ENCODE measurements around the gene PSTPIP1. TPM values are rescaled to one million over a fixed set of nuclear protein-coding genes. Genes with fewer than 3 reads are reported as not detected.

PSTPIP1 gene
- total and polyA plus RNA-seq, 2 of the 8 experiments (the other 6 are each of a cell fraction or from before 2014, with no cell fraction given), result 1.6 to 1.8 TPM

DNA sequence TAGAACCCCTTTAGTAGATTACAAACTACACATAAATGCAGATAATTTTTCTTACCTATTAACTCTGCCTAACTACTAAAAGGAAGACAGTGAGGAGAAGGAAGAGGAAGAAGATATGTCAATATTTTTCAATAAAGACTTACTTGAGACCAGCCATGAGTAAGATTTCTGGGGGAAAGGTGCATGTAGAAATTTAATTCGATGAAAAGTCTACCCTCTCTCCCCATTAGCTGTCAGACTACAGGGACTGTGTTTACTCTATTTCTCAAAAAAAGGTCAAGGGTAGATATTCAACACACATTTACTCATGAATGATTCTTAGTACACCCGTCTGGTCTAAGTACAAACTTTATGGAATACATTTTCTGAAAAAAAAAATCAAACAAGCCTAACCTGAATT is 69.1 kb downstream of the PSTPIP1 start (continued):
- TF ChIP-seq, protein P1, sequence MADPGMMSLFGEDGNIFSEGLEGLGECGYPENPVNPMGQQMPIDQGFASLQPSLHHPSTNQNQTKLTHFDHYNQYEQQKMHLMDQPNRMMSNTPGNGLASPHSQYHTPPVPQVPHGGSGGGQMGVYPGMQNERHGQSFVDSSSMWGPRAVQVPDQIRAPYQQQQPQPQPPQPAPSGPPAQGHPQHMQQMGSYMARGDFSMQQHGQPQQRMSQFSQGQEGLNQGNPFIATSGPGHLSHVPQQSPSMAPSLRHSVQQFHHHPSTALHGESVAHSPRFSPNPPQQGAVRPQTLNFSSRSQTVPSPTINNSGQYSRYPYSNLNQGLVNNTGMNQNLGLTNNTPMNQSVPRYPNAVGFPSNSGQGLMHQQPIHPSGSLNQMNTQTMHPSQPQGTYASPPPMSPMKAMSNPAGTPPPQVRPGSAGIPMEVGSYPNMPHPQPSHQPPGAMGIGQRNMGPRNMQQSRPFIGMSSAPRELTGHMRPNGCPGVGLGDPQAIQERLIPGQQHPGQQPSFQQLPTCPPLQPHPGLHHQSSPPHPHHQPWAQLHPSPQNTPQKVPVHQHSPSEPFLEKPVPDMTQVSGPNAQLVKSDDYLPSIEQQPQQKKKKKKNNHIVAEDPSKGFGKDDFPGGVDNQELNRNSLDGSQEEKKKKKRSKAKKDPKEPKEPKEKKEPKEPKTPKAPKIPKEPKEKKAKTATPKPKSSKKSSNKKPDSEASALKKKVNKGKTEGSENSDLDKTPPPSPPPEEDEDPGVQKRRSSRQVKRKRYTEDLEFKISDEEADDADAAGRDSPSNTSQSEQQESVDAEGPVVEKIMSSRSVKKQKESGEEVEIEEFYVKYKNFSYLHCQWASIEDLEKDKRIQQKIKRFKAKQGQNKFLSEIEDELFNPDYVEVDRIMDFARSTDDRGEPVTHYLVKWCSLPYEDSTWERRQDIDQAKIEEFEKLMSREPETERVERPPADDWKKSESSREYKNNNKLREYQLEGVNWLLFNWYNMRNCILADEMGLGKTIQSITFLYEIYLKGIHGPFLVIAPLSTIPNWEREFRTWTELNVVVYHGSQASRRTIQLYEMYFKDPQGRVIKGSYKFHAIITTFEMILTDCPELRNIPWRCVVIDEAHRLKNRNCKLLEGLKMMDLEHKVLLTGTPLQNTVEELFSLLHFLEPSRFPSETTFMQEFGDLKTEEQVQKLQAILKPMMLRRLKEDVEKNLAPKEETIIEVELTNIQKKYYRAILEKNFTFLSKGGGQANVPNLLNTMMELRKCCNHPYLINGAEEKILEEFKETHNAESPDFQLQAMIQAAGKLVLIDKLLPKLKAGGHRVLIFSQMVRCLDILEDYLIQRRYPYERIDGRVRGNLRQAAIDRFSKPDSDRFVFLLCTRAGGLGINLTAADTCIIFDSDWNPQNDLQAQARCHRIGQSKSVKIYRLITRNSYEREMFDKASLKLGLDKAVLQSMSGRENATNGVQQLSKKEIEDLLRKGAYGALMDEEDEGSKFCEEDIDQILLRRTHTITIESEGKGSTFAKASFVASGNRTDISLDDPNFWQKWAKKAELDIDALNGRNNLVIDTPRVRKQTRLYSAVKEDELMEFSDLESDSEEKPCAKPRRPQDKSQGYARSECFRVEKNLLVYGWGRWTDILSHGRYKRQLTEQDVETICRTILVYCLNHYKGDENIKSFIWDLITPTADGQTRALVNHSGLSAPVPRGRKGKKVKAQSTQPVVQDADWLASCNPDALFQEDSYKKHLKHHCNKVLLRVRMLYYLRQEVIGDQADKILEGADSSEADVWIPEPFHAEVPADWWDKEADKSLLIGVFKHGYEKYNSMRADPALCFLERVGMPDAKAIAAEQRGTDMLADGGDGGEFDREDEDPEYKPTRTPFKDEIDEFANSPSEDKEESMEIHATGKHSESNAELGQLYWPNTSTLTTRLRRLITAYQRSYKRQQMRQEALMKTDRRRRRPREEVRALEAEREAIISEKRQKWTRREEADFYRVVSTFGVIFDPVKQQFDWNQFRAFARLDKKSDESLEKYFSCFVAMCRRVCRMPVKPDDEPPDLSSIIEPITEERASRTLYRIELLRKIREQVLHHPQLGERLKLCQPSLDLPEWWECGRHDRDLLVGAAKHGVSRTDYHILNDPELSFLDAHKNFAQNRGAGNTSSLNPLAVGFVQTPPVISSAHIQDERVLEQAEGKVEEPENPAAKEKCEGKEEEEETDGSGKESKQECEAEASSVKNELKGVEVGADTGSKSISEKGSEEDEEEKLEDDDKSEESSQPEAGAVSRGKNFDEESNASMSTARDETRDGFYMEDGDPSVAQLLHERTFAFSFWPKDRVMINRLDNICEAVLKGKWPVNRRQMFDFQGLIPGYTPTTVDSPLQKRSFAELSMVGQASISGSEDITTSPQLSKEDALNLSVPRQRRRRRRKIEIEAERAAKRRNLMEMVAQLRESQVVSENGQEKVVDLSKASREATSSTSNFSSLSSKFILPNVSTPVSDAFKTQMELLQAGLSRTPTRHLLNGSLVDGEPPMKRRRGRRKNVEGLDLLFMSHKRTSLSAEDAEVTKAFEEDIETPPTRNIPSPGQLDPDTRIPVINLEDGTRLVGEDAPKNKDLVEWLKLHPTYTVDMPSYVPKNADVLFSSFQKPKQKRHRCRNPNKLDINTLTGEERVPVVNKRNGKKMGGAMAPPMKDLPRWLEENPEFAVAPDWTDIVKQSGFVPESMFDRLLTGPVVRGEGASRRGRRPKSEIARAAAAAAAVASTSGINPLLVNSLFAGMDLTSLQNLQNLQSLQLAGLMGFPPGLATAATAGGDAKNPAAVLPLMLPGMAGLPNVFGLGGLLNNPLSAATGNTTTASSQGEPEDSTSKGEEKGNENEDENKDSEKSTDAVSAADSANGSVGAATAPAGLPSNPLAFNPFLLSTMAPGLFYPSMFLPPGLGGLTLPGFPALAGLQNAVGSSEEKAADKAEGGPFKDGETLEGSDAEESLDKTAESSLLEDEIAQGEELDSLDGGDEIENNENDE (IDR thresholded peaks at IDR 0.05; ENCODE audit: insufficient replicate concordance, low read length), result no peak
- TF ChIP-seq RNF2 (IDR thresholded peaks at IDR 0.05; ENCODE audit: borderline replicate concordance, low read depth, low read length, missing control alignments, poor library complexity, severe bottlenecking) (no peak), SP2 (IDR thresholded peaks at IDR 0.05; ENCODE audit: low read length) (no peak), SAP30 (IDR thresholded peaks at IDR 0.05; ENCODE audit: insufficient read depth, insufficient replicate concordance, low read length) (no peak), SUZ12 (IDR thresholded peaks at IDR 0.05; ENCODE audit: low read length) (no peak), EP300 (IDR thresholded peaks at IDR 0.05; ENCODE audit: borderline replicate concordance in 1 of 2, low read depth in 2 of 2, low read length in 2 of 2) (no peak), BRCA1 (IDR thresholded peaks at IDR 0.05; ENCODE audit: low read depth, low read length) (no peak), GABPA (IDR thresholded peaks at IDR 0.05; ENCODE audit: borderline replicate concordance, insufficient read depth, low read length) (no peak)
- TF ChIP-seq, protein P2, sequence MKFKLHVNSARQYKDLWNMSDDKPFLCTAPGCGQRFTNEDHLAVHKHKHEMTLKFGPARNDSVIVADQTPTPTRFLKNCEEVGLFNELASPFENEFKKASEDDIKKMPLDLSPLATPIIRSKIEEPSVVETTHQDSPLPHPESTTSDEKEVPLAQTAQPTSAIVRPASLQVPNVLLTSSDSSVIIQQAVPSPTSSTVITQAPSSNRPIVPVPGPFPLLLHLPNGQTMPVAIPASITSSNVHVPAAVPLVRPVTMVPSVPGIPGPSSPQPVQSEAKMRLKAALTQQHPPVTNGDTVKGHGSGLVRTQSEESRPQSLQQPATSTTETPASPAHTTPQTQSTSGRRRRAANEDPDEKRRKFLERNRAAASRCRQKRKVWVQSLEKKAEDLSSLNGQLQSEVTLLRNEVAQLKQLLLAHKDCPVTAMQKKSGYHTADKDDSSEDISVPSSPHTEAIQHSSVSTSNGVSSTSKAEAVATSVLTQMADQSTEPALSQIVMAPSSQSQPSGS (IDR thresholded peaks at IDR 0.05; ENCODE audit: low read length), result no peak
